Activated CD8-positive, alpha-beta T cell treated with anti-CD3 and anti-CD28 coated beads for 36 hours (primary cell): ENCODE measurements around the gene C11orf21. TPM values are rescaled to one million over a fixed set of nuclear protein-coding genes. Genes with fewer than 3 reads are reported as not detected.

Experiments
- ATAC-seq: fragments of 200-7000 bp; cut with Tn5 transposase; one replicate; pipeline ENCODE4 v1.10.0; 2021; ENCODE audit warnings: mild to moderate bottlenecking, moderate library complexity
- CTCF ChIA-PET: fragments of 350-600 bp; sonication (Branson Sonifier 250); formaldehyde crosslinking; loops from one replicate; lab custom pipeline; 2021; ENCODE audit warnings: antibody characterized with exemption; lab: Charles Lee
- POLR2A ChIA-PET: fragments of 350-600 bp; sonication (Branson Sonifier 250); formaldehyde crosslinking; loops from one replicate; lab custom pipeline; 2021; ENCODE audit warnings: antibody characterized with exemption; lab: Charles Lee
- DNase-seq: peaks from one replicate; pipeline ENCODE4 v3.0.0-alpha.2; 2020
- H3K27ac Mint-ChIP-seq: one replicate; pipeline ENCODE4 v1.8.0; 2021; ENCODE audit warnings: mild to moderate bottlenecking, mixed read lengths
- H3K27me3 Mint-ChIP-seq: one replicate; pipeline ENCODE4 v1.8.0; 2021; ENCODE audit warnings: mixed read lengths
- H3K36me3 Mint-ChIP-seq: one replicate; pipeline ENCODE4 v1.8.0; 2021; ENCODE audit warnings: low read depth, mixed read lengths
- H3K4me1 Mint-ChIP-seq: one replicate; pipeline ENCODE4 v1.8.0; 2021; ENCODE audit warnings: low read depth, mixed read lengths
- H3K4me3 Mint-ChIP-seq: one replicate; pipeline ENCODE4 v1.8.0; 2021; ENCODE audit warnings: mild to moderate bottlenecking, moderate library complexity, mixed read lengths
- H3K9me3 Mint-ChIP-seq: one replicate; pipeline ENCODE4 v1.8.0; 2021; ENCODE audit warnings: mixed read lengths
- CTCF ChIP-seq: fragments of 200-600 bp; IDR thresholded peaks from one replicate; pipeline ENCODE4 v1.8.0; 2022; ENCODE audit warnings: antibody characterized with exemption, mild to moderate bottlenecking
- intact Hi-C: fragments of 100-400 bp; cut with micrococcal nuclease; formaldehyde crosslinking; loops from one replicate; pipeline ENCODE4 v1.10.0; 2022
- total RNA-seq, 2 experiments: library from RNA; stranded (reverse); gene quantifications; one replicate each; pipeline ENCODE4 v1.2.3, GENCODE V29; 2021

Gene C11orf21
- total RNA-seq, 2 experiments from 2014 or later = 2.1 to 2.2 TPM

GRCh38 chr11:2280208-2280607, 21.5 kb downstream of the C11orf21 start:
- H3K36me3 Mint-ChIP-seq = peaks cover 3% of the 10 kb centered on the region
- CTCF ChIA-PET = no interaction called here

GRCh38 chr11:2277933-2278523, 23.7 kb downstream of the C11orf21 start:
- no peak overlapping the region for H3K27ac Mint-ChIP-seq
- no peak for TF ChIP-seq CTCF
- ATAC-seq (no peak), DNase-seq (no peak)
- H3K9me3 Mint-ChIP-seq = peaks cover 18% of the 10 kb centered on the region
- H3K27me3 Mint-ChIP-seq = no peaks in the 10 kb centered on the region
- H3K36me3 Mint-ChIP-seq = peaks cover 3% of the 10 kb centered on the region
- intact Hi-C loops = no loop called here
- H3K4me3 Mint-ChIP-seq = no peak overlapping the region
- ChIA-PET CTCF (no interaction called here), POLR2A (no interaction called here)
- H3K4me1 Mint-ChIP-seq = no peaks in the 10 kb centered on the region

More at GRCh38 chr11:2280208-2280607, 21.5 kb downstream of the C11orf21 start:
- TF ChIP-seq CTCF = no peak
- DNase-seq (no peak), ATAC-seq (no peak)
- intact Hi-C loops = no loop called here
- Mint-ChIP-seq H3K9me3 (peaks cover 20% of the 10 kb centered on the region), H3K4me1 (no peaks in the 10 kb centered on the region), H3K27me3 (no peaks in the 10 kb centered on the region), H3K4me3 (no peak overlapping the region), H3K27ac (no peak overlapping the region)
- POLR2A ChIA-PET = no interaction called here

DNA sequence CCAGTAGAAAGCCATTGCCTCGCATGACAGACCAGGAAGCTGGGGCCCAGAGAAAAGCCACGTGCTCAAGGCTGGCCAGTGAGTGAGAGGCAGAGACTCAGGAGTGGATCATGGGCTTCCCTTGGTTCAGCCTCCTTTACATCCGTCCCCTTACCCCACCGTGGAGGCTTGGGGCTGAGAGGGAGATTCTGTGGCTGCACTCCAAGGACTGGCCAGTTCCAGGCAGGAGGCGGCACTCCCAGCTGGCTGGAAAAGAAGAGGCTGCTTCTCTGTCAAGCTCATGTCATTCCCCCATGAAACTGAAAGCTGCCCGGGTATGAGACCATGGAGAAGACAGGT, 24.7 kb downstream of the C11orf21 start:
- ChIA-PET CTCF (interaction anchor here (1.0 kb wide), 1 partner anchor 82 kb away, joined by 4 read pairs; no protein-coding TSS in a partner anchor), POLR2A (no interaction called here)
- DNase-seq = no peak
- Mint-ChIP-seq H3K36me3 (peaks cover 3% of the 10 kb centered on the region), H3K27me3 (peaks cover 6% of the 10 kb centered on the region), H3K9me3 (peaks cover 13% of the 10 kb centered on the region), H3K4me1 (no peaks in the 10 kb centered on the region), H3K27ac (no peak overlapping the region), H3K4me3 (no peak overlapping the region)
- no peak for TF ChIP-seq CTCF
- intact Hi-C loops = no loop called here
- no peak for ATAC-seq

- CTCF ChIA-PET = interaction anchor here (1.0 to 2.5 kb wide), 2 partner anchors 23 to 82 kb away, joined by 4 to 7 read pairs; no protein-coding TSS in a partner anchor
- peaks cover 3% of the 10 kb centered on the region for H3K4me1 Mint-ChIP-seq
- H3K27me3 Mint-ChIP-seq = peaks cover 10% of the 10 kb centered on the region
- no peak overlapping the region for H3K4me3 Mint-ChIP-seq
- TF ChIP-seq CTCF = no peak
- peaks cover 10% of the 10 kb centered on the region for H3K9me3 Mint-ChIP-seq
- H3K27ac Mint-ChIP-seq = no peak overlapping the region
- ATAC-seq = no peak
- POLR2A ChIA-PET = no interaction called here
- DNase-seq = no peak
- H3K36me3 Mint-ChIP-seq = peaks cover 3% of the 10 kb centered on the region
- intact Hi-C loops = no loop called here
Measured at GRCh38 chr11:2276280-2277007, 25.3 kb downstream of the C11orf21 start.
